HepG2 (cell line): Measurements from ENCODE around the gene PRR15L. TPM values are rescaled to one million over a fixed set of nuclear protein-coding genes. Genes with fewer than 3 reads are reported as not detected.

ENCODE experiments used
- EEA1 ChIP-seq: sonication (generic); formaldehyde crosslinking; IDR thresholded peaks from 2 replicates; pipeline ENCODE4 v1.5.1; 2020; ENCODE audit warnings: mild to moderate bottlenecking, missing genetic modification reagents, borderline replicate concordance
- FOXP1 ChIP-seq, 2 experiments: fragments of 450-650 bp in 1 of 2; IDR thresholded peaks; 2 replicates each; pipeline ENCODE4 v1.6.1; 2017 to 2018; ENCODE audit warnings: antibody characterized with exemption in 1 of 2
- HMG20B ChIP-seq: conservative IDR thresholded peaks from 2 replicates; pipeline ENCODE4 v1.6.1; 2016; ENCODE audit warnings: missing genetic modification reagents, missing compliant biosample characterization
- HOXA5 ChIP-seq: sonication (generic); formaldehyde crosslinking; IDR thresholded peaks from 2 replicates; pipeline ENCODE4 v1.4.0; 2020; ENCODE audit warnings: missing genetic modification reagents
- NR3C1 ChIP-seq: sonication (generic); formaldehyde crosslinking; IDR thresholded peaks from 2 replicates; pipeline ENCODE4 v1.4.0; 2020; ENCODE audit warnings: missing genetic modification reagents
- TARDBP ChIP-seq: sonication (generic); formaldehyde crosslinking; IDR thresholded peaks from 2 replicates; pipeline ENCODE4 v1.8.0; 2022; ENCODE audit warnings: mild to moderate bottlenecking, missing genetic modification reagents
- TBX3 ChIP-seq: fragments of 450-650 bp; IDR thresholded peaks from 2 replicates; pipeline ENCODE4 v1.6.1; 2017; ENCODE audit warnings: antibody characterized with exemption, mild to moderate bottlenecking, inconsistent platforms, borderline replicate concordance
- THAP7 ChIP-seq: sonication (generic); formaldehyde crosslinking; IDR thresholded peaks from 2 replicates; pipeline ENCODE4 v1.8.1; 2023; ENCODE audit warnings: mild to moderate bottlenecking, missing genetic modification reagents
- YEATS2 ChIP-seq: sonication (generic); formaldehyde crosslinking; IDR thresholded peaks from 2 replicates; pipeline ENCODE4 v1.4.0; 2020; ENCODE audit warnings: missing genetic modification reagents, borderline replicate concordance
- ZNF34 ChIP-seq: sonication (generic); formaldehyde crosslinking; IDR thresholded peaks from 2 replicates; pipeline ENCODE4 v1.4.0; 2020; ENCODE audit warnings: mild to moderate bottlenecking, missing genetic modification reagents, borderline replicate concordance
- ZNF512 ChIP-seq: sonication (generic); formaldehyde crosslinking; IDR thresholded peaks from 2 replicates; pipeline ENCODE4 v1.4.0; 2020; ENCODE audit warnings: mild to moderate bottlenecking, missing genetic modification reagents
- ZNF543 ChIP-seq: sonication (generic); formaldehyde crosslinking; IDR thresholded peaks from 2 replicates; pipeline ENCODE4 v1.4.0; 2020; ENCODE audit warnings: mild to moderate bottlenecking, missing genetic modification reagents
- ZNF557 ChIP-seq: sonication (generic); formaldehyde crosslinking; IDR thresholded peaks from 2 replicates; pipeline ENCODE4 v1.4.0; 2020; ENCODE audit warnings: missing genetic modification reagents
- ZNF572 ChIP-seq: sonication (generic); formaldehyde crosslinking; IDR thresholded peaks from 2 replicates; pipeline ENCODE4 v1.5.1; 2020; ENCODE audit warnings: mild to moderate bottlenecking, missing genetic modification reagents
- ZNF598 ChIP-seq: sonication (generic); formaldehyde crosslinking; IDR thresholded peaks from 2 replicates; pipeline ENCODE4 v1.5.1; 2020; ENCODE audit warnings: mild to moderate bottlenecking, missing genetic modification reagents, borderline replicate concordance
- ZNF629 ChIP-seq: sonication (generic); formaldehyde crosslinking; conservative IDR thresholded peaks from 2 replicates; pipeline ENCODE4 v1.5.0; 2020; ENCODE audit warnings: missing genetic modification reagents
- ZNF674 ChIP-seq: sonication (generic); formaldehyde crosslinking; IDR thresholded peaks from 2 replicates; pipeline ENCODE4 v1.5.0; 2020; ENCODE audit warnings: low read depth, mild to moderate bottlenecking, missing genetic modification reagents
- polyA plus RNA-seq, 8 experiments: library from polyadenylated mRNA; depleted of rRNA in 3 of 8; stranded (reverse) in 7 of 8; unstranded in 1 of 8; fragments of >200 nt; fragmentation: Illumina TruSeq in 4 of 8; extraction: Trizol in 4 of 8; gene quantifications; 2 replicates each; pipeline versions ENCODE4 v1.2.1 to v1.2.3, GENCODE V29; 2011 to 2016; ENCODE audit warnings: low read depth in 4 of 8, missing spikeins in 1 of 8, mixed read lengths in 1 of 8; ENCODE audit not compliant: insufficient read depth in 1 of 8
- total RNA-seq, 5 experiments: library from RNA; depleted of rRNA; stranded (reverse); fragments of >200 nt; fragmentation: Illumina TruSeq; extraction: Trizol; gene quantifications; 2 replicates each; pipeline ENCODE4 v1.2.3, GENCODE V29; 2016; ENCODE audit warnings: low read depth in 1 of 5
- TF ChIP-seq, protein P1 (sequence below): sonication (generic); formaldehyde crosslinking; IDR thresholded peaks from 2 replicates; pipeline ENCODE4 v1.4.0; 2020; ENCODE audit warnings: missing genetic modification reagents, borderline replicate concordance
- TF ChIP-seq, protein P2 (sequence below): sonication (generic); formaldehyde crosslinking; IDR thresholded peaks from 2 replicates; pipeline ENCODE4 v1.4.0; 2020; ENCODE audit warnings: mild to moderate bottlenecking, missing genetic modification reagents
- TF ChIP-seq, protein P3 (sequence below): sonication (generic); formaldehyde crosslinking; IDR thresholded peaks from 2 replicates; pipeline ENCODE4 v1.4.0; 2020; ENCODE audit warnings: missing genetic modification reagents

PRR15L gene
- total and polyA plus RNA-seq, 2 of the 13 experiments (the other 11 are each of a cell fraction or from before 2014, with no cell fraction given): 0.44 to 2.0 TPM

- TF ChIP-seq, protein P1, sequence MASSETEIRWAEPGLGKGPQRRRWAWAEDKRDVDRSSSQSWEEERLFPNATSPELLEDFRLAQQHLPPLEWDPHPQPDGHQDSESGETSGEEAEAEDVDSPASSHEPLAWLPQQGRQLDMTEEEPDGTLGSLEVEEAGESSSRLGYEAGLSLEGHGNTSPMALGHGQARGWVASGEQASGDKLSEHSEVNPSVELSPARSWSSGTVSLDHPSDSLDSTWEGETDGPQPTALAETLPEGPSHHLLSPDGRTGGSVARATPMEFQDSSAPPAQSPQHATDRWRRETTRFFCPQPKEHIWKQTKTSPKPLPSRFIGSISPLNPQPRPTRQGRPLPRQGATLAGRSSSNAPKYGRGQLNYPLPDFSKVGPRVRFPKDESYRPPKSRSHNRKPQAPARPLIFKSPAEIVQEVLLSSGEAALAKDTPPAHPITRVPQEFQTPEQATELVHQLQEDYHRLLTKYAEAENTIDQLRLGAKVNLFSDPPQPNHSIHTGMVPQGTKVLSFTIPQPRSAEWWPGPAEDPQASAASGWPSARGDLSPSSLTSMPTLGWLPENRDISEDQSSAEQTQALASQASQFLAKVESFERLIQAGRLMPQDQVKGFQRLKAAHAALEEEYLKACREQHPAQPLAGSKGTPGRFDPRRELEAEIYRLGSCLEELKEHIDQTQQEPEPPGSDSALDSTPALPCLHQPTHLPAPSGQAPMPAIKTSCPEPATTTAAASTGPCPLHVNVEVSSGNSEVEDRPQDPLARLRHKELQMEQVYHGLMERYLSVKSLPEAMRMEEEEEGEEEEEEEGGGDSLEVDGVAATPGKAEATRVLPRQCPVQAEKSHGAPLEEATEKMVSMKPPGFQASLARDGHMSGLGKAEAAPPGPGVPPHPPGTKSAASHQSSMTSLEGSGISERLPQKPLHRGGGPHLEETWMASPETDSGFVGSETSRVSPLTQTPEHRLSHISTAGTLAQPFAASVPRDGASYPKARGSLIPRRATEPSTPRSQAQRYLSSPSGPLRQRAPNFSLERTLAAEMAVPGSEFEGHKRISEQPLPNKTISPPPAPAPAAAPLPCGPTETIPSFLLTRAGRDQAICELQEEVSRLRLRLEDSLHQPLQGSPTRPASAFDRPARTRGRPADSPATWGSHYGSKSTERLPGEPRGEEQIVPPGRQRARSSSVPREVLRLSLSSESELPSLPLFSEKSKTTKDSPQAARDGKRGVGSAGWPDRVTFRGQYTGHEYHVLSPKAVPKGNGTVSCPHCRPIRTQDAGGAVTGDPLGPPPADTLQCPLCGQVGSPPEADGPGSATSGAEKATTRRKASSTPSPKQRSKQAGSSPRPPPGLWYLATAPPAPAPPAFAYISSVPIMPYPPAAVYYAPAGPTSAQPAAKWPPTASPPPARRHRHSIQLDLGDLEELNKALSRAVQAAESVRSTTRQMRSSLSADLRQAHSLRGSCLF (CRISPR knock-in tag): no peak
- TF ChIP-seq, protein P2, sequence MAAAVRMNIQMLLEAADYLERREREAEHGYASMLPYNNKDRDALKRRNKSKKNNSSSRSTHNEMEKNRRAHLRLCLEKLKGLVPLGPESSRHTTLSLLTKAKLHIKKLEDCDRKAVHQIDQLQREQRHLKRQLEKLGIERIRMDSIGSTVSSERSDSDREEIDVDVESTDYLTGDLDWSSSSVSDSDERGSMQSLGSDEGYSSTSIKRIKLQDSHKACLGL (CRISPR knock-in tag): no peak
- no peak for TF ChIP-seq EEA1 (CRISPR knock-in tag)
- TF ChIP-seq ZNF543 (CRISPR knock-in tag): no peak
- TF ChIP-seq ZNF629 (CRISPR knock-in tag): no peak
- no peak for TF ChIP-seq TBX3
- TF ChIP-seq HMG20B: no peak; the same call in 1 of the 2 replicates
- no peak; the same call in 1 of the 2 replicates for TF ChIP-seq ZNF598
- TF ChIP-seq TARDBP: no peak; the same call in none of the 2 replicates
- peak; percentile 66; the same call in 1 of the 2 replicates for TF ChIP-seq ZNF572 (CRISPR knock-in tag)
- TF ChIP-seq THAP7 (CRISPR knock-in tag): peak; percentile 67; the same call in 1 of the 2 replicates
- no peak for TF ChIP-seq FOXP1 (IDR thresholded peaks at IDR 0.05)
- no peak for TF ChIP-seq FOXP1 (CRISPR knock-in tag; IDR thresholded peaks at IDR 0.05)
- TF ChIP-seq HOXA5 (CRISPR knock-in tag): no peak
- TF ChIP-seq, protein P3, sequence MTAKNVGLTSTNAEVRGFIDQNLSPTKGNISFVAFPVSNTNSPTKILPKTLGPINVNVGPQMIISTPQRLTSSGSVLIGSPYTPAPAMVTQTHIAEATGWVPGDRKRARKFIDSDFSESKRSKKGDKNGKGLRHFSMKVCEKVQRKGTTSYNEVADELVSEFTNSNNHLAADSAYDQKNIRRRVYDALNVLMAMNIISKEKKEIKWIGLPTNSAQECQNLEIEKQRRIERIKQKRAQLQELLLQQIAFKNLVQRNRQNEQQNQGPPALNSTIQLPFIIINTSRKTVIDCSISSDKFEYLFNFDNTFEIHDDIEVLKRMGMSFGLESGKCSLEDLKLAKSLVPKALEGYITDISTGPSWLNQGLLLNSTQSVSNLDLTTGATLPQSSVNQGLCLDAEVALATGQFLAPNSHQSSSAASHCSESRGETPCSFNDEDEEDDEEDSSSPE: no peak
- no peak for TF ChIP-seq ZNF674 (CRISPR knock-in tag)
- no peak; the same call in 1 of the 2 replicates for TF ChIP-seq YEATS2 (CRISPR knock-in tag)
- no peak for TF ChIP-seq NR3C1 (CRISPR knock-in tag)
- no peak for TF ChIP-seq ZNF512 (CRISPR knock-in tag)
- TF ChIP-seq ZNF34 (CRISPR knock-in tag): no peak
- TF ChIP-seq ZNF557 (CRISPR knock-in tag): no peak
These were observed 692 bp downstream of the PRR15L start (continued) for GRCh38 chr17:47956791-47957590.
